ENCODE measurements around the gene MYO7A.

MYO7A gene

DNA sequence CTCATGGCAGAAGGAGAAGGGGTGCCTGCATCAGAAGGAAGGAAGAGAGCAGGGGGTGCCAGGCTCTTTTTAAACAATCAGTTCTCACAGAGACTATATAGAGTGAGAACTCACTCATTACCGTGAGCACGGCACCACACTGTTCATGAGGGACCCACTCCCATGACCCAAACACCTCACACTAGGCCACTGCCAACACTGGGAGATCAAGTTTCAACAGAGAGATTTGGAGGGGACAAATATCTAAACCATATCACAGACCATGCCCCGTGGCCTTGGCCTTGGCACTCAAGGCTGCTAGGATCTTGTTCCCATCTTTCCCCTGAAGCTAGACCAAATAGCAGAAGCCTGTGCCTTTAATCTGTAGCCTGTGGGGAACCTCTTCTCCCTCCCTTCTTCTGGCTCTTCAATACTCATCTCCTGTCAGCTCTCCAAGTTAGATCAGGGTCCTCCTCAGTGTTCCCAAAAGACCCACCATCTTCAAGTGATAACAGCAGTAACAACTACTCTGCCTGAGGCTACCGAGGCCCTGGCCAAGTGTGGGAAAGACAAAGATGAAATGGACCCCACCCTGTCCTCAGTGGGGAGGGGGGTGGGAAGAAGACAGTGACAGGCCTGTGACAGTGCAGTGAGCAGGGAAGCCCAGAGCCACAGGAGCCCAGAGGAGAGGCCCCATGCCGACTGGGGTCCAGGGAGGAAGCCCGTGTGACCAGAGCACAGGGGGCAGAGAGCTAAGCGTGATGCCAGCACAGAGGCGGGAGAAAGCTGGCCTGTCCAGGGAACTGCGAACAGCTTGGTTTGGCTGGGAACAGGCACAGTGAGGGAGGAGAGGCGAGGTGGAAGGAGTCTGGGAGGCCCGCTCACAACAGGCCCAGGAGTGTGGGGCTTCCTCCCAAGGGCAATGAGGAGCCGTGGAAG is 72.6 kb downstream of the MYO7A start:
- DNase-seq (ENCODE audit: low read depth in 3 of 3) = no peak

GRCh38 chr11:77201370-77201769 is 73.3 kb downstream of the MYO7A start:
- DNase-seq (ENCODE audit: low read depth in 3 of 3) = no peak

- DNase-seq (ENCODE audit: low read depth in 3 of 3) = no peak
Observed at GRCh38 chr11:77201991-77202841, 74.2 kb downstream of the MYO7A start.

DNA sequence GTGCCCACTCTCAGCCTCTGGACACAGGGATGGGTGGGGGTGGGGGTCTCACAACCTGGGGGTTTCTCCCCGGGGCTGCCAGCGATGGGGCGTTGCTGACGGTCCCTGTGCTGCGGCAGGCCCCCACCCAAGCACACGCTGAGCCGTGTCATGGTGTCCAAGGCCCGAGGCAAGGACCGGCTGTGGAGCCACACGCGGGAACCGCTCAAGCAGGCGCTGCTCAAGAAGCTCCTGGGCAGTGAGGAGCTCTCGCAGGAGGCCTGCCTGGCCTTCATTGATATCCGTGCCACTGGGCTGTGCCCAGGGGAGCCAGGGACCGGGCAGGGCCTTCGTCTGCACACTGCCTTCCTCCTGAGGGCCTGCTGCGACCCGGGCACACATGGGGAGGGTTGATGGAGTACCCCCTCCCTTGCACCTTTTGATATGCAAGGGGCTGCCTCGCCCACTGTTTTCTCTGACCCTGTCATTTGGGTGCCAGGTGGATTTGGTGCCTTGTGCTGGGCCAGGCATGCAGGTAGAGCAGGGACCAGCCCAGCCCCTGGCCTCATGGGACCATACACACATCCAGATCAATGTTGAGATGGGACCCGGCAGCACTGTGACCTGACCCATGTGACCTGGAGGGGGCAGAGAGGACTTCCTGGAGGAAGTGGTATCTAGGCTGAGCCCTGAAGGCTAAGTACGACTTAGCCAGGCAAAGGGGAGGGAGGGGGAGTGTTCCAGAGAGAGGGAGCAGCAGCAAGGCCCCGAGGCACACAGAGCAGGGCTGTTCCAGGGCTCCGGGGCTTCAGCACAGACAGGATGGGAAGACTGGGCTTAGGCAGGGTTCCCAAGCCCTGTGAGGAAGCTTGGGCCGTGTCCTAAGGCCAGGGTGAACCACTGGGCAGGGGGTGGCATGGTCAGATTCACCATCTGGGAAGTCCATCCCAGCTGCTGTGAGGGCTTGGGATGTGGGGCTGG is 75.2 kb downstream of the MYO7A start:
- DNase-seq (ENCODE audit: low read depth in 3 of 3) = no peak

DNA sequence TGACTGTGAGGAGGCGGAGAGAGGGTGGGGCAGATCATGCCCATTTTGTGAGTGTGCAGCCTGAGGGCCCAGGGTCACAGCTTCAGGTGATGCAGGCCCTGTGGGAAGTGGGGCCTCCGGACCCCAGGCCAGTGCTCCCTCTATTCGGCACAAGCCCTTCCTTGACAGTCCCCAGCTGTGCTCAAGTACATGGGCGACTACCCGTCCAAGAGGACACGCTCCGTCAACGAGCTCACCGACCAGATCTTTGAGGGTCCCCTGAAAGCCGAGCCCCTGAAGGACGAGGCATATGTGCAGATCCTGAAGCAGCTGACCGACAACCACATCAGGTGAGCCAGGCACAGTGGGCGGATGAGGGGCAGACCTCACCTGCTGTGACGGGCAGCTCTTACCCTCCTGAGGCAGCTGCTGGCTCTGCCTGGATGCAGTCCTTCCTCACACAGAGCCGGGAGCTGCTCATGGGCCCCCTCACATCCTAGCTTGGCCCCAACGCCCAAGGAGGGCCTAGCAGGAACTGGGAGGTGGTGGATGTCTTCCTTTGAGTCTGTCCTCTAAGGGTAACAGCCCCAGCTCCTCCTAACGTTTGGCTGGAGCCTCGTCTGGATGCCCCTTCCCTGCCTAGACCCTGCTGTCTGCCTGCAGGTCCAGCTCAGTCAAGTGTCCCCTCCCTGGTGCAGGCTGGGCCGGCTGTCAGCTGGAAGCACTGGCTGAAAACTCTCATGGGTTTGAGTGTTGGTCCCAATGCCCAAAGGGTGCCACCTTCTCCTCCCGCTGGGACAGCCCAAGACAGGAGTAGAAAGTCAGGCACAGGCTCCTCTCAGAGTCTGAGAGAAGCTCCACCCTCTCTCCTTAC is 76.1 kb downstream of the MYO7A start:
- DNase-seq (ENCODE audit: low read depth in 3 of 3) = no peak

DNA sequence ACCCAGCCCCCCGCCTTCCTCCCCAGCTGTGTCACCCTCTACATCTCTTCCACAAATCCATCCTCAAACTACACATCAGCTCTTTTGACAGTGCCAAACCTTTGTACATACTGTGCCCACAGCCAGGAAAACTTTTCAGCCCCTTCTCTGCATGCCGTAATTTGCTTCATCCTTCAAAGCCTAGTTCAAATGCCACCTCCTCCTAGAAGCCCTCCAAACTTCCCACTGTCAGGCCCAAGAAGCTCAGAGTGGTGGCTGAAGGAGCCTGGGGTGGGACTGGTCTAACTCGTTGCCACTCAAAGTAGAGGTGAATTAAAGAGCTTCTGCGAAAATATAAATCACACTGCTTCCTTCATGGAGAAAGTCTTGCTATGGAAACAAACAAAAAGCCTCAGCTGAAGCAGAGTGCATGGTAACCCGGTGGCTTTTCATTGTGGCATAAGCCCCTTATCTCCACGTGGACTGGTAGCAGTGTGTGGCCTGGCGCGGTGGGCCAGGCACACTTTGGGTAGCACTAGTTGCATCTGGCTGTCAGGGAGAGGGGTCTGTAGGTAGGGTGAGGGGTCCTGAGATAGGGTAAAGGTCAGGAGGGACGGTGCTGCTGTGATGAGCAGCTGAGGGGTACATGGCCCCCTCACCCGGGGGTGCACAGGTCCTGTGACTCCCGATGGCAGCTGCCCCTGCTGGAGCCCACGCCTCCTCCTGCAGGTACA is 76.9 kb downstream of the MYO7A start:
- no peak for DNase-seq (ENCODE audit: low read depth in 3 of 3)

GRCh38 chr11:77205467-77206263 is 77.6 kb downstream of the MYO7A start:
- no peak for DNase-seq (ENCODE audit: low read depth in 3 of 3)

DNA sequence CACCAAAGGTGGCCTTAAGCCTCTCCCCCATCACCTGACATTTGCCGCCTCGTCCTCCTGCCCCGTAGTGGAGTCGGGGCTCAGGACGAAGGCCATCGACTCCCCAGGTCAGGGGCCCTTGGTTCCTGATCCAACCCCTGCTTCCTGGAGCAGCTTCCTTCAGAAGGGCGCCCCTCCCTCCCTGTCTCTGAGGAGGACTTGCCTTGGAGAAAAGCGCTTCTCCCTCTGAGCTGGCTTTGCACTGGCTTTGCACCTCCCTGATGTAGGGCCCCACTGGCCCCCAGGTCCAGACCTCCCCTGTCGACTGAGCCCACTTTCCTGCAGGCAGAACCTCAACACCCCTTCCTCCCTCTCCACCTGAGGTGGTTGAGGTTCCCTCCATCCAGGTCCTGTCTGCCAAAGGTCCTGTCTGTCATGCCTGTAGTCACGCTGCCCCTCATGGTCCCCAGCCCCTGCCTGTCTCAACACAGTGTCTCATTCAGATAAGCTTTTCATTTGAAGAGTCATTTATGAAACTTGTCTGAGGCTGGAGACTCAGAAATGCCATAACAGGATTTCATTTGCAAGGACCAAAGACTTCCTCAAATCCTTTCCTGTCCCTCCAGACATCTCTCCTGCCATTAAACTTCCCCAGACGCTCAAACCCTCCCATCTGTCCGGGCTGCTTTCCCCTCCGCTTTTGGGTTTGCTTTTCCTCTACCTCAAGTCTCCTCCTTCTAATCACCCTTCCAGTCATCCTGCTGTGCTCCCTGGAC is 78.4 kb downstream of the MYO7A start:
- no peak for DNase-seq (ENCODE audit: low read depth in 3 of 3)

DNA sequence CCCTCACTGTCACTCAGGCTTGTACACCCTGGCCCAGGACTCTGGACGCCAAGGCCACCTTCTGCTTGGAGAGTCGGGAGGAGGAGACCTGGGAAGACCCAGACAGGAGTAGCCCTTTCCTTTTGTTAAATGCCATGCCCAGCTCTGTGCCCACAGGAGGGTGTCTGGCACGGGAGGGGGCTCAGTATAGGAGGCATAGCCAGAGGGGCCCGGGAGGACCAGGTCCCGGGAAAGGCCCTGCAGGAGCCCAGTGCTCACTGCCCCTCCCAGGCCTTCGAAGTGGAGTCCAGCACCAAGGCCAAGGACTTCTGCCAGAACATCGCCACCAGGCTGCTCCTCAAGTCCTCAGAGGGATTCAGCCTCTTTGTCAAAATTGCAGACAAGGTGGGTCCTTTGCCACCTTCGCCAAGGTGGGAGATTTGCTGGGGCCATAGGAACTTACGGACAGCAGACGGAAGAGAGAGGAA is 79.0 kb downstream of the MYO7A start:
- no peak for DNase-seq (ENCODE audit: low read depth in 3 of 3)

GRCh38 chr11:77207618-77208313 is 79.7 kb downstream of the MYO7A start:
- no peak for DNase-seq (ENCODE audit: low read depth in 3 of 3)

- no peak for DNase-seq (ENCODE audit: low read depth in 3 of 3)
Observed at GRCh38 chr11:77208535-77208934, 80.5 kb downstream of the MYO7A start.

DNA sequence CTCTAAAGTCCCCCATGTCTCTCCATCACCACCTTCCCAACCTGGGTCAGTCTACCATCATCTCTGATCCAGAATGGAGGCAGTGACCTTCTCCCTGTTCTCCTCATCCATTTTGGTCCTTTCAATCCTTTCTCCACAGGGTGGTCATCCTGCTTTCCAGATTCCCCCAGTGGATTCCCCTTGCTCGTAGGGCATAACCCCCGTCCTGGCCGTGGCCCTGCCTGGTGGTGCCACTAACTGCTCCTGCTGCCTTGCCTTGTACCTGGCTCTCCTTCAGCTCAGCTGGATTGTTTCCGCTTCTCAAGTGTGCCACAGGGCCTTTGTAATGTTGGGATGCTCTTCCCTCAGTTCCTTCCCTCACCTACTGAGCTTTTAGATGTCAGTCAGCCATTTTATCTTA is 81.6 kb downstream of the MYO7A start:
- no peak for DNase-seq (ENCODE audit: low read depth in 3 of 3)

DNA sequence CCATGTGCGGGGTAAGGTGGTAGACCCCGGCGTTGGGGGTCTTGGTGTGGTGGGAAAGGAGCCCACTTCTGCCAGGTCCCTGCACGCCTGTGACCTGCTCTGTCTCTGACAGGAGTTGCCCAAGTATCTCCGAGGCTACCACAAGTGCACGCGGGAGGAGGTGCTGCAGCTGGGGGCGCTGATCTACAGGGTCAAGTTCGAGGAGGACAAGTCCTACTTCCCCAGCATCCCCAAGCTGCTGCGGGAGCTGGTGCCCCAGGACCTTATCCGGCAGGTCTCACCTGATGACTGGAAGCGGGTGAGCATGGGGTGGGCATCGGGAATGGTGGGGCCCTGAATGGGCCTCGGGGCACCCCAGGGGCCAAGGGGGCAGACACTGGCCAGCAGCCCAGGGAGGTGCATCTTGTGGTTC is 83.0 kb downstream of the MYO7A start:
- no peak for DNase-seq (ENCODE audit: low read depth in 3 of 3)

GRCh38 chr11:77211594-77212251 is 83.7 kb downstream of the MYO7A start:
- DNase-seq (ENCODE audit: low read depth in 3 of 3) = no peak

DNA sequence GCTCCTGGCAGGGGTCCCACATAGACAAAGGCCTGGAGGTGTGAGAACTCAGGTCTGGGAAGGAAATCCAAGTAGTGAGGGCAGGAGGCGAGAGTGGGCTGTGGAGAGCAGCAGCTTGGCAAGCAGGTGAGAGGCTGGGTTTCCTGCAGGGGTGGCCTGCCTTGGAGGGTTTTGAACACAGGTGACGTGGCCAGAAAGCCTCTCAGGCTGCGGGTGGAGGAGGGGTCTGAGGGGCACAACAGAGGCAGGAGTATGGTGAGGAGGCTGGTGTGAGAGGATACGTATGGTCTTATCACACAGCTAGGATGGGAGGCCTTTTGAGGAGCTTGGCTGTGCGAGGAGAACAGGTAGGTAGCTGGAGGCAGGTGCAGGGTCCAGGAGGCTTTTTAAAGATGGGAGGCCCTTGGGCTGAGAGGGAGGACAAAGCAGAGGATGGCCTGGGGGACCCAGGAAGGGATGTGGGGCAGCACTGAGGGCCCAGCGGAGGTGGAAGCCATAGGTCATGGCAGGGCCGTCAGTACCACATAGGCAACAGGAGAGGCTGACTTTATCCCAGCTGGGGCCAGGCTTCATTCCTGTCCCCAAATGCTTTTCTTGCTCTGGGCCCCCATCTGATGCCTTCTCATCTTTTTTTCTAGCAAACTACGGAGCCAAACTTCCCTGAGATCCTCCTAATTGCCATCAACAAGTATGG is 84.4 kb downstream of the MYO7A start:
- no peak for DNase-seq (ENCODE audit: low read depth in 3 of 3)

GRCh38 chr11:77213029-77213579 is 85.1 kb downstream of the MYO7A start:
- no peak for DNase-seq (ENCODE audit: low read depth in 3 of 3)
